Stimulated activated CD8-positive, alpha-beta memory T cell treated with anti-CD3 and anti-CD28 coated beads, Interleukin-4, amount 100 ng/mL, for 4 hours (primary cell): ENCODE results near the gene RBM43.
"Not testable (repeated sequence)": the region's sequence is repeated elsewhere in the genome, so short reads cannot be mapped to it uniquely, and the experiment has no call there.

ENCODE experiments used
- DNase-seq, 2 donors: peaks; one replicate each; pipeline ENCODE4 v3.0.0-alpha.2; 2020; ENCODE audit warnings: low read depth in 2 of 2, low spot score in 1 of 2

The RBM43 gene

DNA sequence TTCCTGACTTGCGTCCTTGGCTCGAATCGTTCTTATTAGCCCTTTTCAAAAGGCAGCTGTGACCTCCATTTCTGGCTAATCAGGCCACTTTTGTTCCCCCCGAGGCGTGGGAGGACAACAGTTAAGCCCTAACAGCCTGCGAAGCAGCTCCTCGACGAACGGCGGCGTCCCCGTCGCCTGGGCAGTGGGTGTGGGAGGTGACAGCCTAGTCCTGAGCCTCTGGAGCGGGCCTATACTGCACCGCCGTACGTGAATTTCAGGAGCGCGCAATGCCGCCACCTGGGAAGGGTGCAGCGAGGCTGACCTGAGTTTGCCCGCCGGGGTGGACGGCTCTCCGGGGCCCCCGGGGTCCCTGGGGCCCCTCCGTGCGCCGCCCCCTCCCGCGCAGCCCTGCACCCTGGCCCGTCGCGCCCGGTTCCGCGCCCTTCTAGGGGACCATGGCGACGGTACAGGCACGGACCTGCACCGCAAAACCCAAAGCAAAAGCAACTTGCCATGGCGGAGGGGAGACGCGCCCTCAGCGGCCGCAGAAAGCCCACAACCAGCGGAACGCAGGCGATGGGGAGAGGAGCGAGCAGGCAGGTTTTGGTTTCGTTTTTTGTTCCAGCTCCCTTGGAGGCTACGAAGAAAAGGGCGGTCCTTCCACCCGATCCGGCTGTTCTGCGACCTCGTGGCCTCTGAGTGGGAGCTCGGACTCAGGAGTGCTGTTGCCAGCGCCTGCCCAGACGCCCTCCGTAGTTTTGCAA is at the start of gene RBM43:
TSS of gene RBM43 (minus strand) at position 633 of the 746 bp plus-strand sequence. CDS start at position 497, 136 bp downstream.
- DNase-seq: peak; percentile 55 to 68

DNA sequence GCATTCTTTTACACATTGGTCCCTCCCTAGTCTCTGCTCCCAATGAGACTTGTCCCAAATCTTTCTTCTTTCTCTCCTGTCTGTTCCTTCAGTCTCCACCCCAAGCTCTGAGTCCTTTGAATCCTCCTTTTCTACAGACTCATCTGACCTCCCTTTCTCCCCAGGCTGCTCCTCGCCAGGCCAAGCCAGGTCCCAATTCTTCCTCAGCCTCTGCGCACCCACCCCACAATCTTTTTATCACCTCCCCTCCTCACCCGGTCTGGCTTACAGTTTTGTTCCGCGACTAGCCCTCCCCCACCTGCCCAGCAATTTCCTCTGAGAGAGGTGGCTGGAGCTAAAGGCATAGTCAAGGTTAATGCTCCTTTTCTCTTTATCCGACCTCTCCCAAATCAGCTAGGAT is 48.6 kb upstream of the RBM43 start:
- not testable (repeated sequence) for DNase-seq

DNA sequence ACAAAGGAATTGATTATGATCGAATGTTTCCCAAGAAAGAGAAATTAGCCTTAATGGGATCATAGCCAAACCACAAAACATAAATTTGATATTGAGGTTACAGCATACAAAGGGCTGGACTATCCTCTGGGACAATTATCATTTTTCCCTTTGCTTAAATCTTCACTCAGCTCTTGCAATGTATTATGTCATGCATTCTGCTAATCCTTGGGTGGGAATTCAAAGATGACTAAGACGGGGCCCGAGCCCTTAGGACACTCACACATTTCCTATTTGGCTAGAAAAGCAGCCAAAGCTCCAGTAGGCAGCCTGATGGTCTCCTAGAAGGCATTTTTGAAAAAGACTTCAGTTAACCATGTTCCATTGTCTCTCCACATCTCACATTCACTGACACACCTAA is 45.0 kb upstream of the RBM43 start:
- no peak for DNase-seq

DNA sequence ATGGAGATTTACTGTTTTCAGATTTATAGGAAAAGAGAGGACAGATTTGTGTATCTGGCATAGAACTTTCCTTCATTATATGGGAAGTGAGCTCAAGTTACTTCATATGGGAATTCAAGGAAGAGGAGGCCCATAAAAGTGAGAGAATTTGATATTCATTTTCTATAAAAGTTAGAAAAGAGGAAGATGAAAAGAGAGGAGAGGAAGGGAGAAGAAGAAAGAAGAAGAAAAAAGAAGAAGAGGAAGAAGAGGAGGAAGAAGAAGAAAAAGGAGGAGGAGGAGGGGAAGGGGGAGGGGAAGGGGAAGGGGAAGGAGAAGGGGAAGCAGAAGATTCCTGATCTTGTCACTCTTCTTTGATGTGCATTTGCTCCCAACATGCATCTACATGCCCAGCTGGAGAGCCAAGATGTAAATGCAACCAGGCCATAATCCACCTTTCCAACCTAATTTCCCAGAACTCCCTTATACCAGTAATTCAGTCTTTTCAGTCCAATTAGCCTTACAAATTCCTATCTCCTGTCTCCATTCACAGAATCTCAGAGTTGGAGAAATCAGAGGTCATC is 43.5 kb upstream of the RBM43 start:
- no peak for DNase-seq

DNA sequence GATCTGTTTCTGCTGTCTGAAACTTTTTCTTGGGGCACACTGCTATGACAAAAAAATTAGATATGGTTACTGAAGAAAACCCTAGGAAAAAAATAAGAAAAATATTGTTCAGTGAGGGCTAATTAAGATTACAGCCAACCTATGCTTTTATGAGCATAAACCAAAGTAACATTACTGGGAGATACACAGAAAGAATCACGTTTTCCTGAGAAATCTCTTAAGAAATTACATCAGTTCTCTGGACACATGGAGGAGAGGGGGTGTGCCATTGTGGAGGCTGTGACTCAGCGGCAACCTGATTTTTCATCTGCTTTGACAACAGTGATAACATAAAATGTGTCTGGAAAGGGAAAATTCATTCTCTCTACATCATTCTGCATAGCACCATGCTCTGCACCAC is 41.2 kb upstream of the RBM43 start:
- DNase-seq: no peak

DNA sequence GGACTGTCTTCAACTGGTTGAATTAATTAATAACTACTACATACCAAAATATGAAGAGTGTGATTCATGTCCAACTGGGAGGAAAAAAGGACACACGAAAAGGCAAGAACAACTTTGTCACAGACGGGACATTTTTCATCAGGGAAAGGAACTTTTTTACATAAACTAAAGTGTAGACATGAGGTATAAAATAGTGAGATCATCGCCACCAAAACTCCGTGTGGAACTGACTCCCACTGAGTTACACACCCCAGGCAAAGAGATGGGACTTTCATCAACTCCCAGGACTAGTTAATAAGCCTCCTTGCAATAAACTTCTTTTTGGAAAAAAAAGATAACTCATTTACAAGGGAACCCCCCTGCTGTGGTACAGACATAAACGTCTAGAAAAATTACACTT is 40.7 kb upstream of the RBM43 start:
- no peak for DNase-seq

DNA sequence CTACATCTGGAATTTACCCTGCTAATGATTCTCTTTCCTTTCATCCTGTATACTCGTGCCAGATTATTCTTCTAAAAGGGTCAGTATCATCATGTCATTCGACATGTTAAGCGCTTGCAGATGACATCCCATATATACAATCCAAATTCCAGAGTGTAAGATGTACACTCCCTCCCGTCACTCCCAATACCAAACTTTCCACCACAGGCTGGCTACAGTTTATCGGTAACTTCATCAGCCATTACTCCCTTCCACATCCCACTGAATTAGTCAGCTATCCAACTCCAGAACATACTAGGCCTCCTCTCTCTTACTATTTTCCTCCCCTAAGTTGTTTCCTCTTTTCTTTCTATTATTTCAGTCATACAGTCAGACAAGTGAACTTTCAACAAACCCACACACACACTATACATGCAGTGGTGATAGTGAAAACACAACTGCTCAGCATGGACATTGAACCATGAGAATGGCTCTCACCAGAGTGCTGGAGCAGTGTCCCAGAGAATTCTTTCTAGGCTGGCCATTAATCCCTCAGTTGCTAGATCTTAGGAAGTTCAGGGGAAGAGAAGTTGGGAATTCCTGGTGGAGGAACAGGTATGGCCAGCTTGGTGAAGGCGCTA is 38.4 kb upstream of the RBM43 start:
- no peak for DNase-seq

DNA sequence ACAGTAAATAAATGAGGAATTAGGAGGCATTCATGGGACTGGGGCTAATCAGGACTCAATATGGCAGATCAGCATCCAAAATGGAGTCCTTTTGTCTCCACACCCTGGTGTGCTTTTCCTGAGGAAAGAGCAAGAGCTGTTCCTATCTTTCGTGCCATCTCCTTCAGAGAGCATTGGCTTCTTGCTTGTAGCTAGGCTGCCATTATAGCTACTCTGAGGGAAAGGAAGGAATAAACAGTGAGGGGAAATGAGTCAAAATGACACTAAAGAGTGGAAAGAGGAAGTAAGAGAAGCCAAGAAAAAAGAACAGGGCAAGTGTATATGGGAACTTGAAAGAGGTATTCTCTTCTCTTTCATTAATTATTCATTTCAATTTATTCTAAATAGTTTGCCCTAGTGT is 36.2 kb upstream of the RBM43 start:
- DNase-seq: no peak

DNA sequence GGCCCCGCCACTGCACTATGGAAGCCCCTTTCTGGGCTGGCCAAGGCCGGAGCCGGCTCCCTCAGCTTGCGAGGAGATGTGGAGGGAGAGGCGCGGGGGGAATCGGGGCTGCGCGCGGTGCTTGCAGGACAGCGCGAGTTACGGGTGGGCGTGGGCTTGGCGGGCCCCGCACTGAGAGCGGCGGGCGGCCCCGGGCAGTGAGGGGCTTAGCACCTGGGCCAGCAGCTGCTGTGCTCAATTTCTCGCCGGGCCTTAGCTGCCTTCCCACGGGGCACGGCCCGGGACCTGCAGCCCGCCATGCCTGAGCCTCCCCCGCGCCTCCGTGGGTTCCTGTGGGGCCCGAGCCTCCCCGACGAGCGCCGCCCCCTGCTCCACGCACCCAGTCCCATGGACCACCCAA is 34.3 kb upstream of the RBM43 start:
- DNase-seq: not testable (repeated sequence)

DNA sequence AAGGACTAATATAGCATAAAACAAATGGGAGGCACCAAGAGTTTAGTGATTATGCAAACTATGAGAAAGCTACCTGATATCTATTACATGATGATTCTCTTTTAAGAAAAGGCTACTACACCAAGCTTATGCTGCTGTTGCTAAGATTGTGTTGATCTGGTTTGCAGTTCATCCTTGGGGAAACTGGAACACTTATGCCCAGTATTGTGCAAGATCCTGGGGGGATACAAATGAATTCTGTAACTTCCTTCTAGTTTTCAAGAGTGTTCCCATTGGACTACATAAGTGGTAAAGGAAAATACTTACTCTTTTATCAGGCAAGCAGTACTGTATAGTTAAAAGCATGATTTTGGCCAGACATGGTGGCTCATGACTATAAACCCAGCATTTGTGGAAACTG is 30.9 kb upstream of the RBM43 start:
- no peak for DNase-seq

DNA sequence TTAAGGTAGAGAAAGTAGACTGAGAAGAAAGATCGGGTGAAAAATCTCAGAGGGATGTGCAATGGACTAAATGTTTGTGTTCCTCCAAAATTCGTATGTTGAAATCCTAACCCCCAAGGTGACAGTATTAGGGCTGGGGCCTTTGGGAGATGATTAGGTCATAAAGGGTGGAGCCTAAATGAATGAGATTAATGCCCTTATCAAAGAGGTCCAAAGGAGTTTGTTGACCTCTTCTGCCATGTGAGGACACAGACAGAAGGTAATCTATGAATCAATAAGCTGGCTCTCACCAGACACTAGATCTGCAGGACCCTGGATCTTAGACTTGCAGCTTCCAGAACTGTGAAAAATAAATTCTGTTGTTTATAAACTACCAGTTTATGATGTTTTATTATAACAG is 30.5 kb upstream of the RBM43 start:
- DNase-seq: no peak

DNA sequence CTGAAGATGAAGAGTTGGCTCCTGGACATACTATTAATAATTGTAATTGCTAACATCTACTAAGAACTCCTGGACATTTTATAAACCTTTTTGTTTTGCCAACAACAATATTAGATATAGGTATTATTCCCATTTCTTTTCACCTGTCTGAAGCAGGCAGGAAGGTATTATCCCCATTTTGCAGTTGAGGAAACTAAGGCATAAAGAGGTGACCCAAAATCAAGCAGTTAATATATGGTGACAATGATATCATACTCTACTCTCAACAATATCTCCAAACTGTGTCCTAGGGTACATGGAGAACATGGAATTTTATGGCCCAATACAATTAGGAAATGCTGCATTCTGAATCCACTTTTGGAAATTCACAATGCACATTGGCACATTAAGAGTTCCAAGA is 29.6 kb upstream of the RBM43 start:
- DNase-seq: no peak

DNA sequence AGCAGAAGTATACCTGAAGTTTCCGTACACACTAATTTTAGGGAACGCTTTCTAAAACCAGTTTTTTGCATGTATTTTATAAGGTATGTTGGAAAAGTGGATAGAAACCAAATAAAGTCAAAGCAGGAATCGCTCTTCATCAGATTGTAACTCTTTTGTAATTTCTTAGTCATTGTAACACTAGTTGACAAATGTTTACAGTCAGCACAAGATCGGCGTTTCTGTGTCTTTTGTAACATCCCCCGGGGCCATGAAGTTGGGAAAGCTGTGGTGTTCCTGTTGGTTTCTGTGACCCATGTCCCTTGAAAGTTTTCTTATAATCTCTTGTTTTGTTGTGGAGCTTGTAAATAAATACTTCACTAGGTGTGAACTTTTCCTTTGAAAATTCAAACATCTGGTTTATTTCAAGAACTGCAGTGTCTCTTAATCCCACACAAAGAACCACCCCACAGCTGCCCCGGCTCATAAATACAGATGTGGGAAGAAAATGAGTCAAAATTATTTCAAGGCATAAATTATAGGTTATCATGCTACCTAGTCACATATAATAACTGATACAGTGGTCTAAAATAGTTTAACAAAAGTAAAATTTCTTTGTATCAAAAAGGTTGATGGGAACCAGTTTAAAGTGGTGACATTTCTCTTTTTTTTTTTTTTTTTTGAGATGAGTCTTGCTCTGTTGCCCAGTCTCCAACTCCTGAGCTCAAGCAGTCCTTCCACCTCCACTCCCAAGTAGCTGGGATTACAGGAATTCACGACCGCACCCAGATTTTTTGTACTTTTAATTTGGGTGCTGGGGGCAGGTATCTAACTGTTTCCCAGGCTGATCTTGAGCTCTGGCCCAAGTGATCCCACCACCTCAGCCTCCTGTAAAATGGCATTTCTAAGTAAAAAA is 28.6 kb upstream of the RBM43 start:
- DNase-seq: no peak

DNA sequence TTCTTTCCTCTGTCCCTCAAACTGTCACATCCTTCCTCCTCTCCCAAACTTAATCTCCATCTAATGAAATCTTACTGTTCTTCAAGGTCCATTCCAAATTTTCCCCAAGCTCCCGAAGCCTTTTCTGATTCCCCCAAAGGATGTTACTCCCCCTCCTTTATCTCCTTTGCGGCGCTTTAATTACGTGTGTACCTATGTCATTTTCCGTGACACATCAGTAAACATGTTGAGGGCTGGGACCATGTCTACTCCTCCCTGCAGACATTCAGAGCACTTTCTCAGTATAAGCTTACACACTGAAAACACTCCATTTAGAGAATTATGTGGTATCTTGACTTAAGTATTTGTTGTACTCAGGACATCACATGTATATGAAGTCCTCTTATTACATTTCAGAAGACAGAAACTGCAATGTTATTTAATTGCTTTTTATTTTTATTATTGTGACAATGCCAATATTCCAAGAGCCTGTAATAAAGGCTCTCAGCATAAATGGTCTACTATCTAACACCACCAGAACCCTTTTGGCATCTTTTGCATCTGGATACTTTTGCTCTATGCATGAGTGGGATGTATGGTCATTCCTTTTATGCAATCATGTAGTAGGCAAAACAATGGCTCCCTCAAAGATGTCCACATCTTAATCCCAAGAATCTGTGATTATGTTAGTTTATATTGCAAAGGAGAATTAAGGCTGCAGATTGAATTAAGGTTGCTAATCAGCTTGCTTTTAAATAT is 26.0 kb upstream of the RBM43 start:
- DNase-seq: no peak

DNA sequence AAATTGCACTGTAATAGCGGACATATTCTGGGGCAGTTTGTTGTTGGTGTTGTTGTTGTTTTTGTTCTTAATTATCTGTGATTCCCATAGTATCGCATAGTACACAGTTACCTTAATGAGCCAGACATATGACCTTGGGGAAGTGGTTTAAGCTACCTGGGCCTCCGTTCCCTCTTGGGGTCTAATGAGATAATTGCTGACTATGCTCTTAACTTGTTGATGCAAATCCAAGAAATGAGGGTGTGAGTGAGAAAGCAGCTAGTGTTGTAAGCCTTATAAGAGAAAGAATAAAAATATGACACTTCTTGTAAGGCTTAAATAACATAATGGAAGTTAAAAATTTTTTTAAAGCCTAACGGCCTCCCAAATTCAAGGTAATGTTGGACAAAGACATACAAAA is 20.7 kb upstream of the RBM43 start:
- DNase-seq: no peak

DNA sequence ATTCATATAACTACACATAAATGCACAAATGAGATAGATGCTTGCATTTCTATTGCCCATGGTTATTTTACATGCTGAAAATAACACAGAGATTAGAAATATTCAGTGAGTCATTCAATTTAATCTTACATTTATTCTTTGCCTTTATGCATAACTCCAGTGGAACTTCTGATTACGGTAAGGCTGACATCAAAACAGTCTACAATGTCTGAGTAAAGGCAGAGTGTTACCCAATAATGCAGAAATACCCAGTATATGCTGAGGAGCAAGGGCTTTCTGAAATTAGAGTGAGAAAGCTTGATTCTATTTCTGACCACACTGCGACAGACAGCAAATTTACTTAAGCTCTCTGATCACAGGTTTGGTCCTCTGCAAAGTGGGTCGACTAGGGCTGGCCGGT is 18.6 kb upstream of the RBM43 start:
- DNase-seq: no peak

DNA sequence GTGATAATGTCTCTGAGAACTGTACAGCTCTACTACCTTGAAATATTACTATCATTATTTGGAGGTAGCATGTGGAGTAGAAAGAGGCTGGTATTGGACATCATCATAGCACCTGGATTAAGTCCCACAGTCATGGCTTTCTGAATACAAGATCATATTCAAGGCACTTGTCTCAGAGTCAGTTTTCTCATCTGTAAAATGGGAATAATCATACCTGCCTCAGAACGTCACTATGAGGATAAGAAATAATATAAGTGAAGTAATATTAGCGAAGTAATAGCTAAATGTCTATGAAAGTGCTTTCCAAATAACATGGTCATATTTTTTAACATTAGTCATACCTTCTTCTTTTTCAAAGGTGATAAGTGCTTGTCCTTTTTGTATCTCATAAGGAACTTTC is 16.8 kb upstream of the RBM43 start:
- no peak for DNase-seq

DNA sequence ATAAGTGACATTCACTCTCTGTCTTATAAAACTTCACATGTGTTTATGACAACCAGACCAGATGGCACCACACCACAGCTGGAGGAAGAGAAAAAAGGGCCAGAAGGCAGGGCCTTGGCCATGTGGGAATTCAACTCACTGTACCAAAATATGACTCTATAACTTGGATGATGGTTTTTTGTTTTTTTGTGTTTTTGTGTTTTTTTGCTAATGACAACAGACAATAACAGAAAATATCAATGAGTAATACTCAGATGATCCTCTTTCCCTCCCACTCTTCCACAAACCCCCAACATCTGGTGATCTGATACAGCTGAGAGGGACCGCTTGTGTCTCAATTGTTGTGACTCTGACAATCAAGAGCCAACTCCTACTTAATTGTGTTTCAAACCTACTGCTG is 15.4 kb upstream of the RBM43 start:
- no peak for DNase-seq

DNA sequence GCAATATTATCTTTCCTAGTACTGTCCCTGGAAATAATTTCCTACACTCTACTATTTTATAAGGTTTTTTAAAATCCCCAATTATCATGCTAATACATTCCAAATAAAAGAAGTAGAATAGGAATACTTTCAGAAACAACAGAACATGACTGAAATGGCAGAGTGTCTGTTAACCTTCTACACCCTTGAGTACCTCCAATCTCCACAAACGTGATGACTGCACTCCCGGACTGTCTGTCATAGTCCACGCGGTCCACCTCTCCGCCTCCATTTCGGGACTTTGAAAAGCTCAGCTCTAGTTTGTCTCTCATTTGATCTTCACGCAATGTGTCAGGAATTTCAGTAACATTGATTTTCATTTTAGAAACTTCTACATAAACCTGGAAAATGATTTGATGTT is 13.6 kb upstream of the RBM43 start:
- DNase-seq: no peak

DNA sequence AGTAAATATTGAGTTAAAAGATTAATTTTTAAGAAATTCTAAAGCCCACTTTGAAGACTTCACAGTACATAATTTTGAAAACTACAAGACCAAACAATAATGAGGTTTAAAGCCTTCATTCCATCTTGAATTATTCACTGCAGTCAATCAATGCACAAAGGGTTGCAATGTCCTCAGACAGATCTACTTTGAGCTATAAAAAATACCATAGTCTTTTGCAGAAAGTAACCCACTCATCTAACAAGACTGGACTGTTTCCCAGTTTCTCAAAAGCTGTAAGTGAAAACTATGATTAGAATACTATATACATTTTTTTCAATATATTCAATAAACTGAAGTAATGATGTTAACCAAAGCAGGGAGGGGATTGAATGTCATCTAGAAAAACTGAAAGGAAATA is 10.2 kb upstream of the RBM43 start:
- DNase-seq: no peak
